Measurements from ENCODE around the gene CHRNA7. TPM values are rescaled to one million over a fixed set of nuclear protein-coding genes. Genes with fewer than 3 reads are reported as not detected.
A peak's percentile ranks its signal among the peaks of the same experiment; 100 is the strongest.

The CHRNA7 gene
- total RNA-seq, 1 experiment from 2014 or later: 7.8 TPM

- H3K4me1 Mint-ChIP-seq: peaks cover 45% of the 10 kb centered on the region
- peaks cover 4% of the 10 kb centered on the region; the same call in 1 of the 2 replicates for H3K9me3 Mint-ChIP-seq
- CTCF ChIA-PET: interaction anchor here (1.4 to 2.1 kb wide), 2 partner anchors 71 to 122 kb away, joined by 8 to 12 read pairs; no protein-coding TSS in a partner anchor
- H3K27me3 Mint-ChIP-seq (ENCODE audit: low read depth): no peaks in the 10 kb centered on the region; the same call in 1 of the 2 replicates
- no peak overlapping the region for H3K4me3 Mint-ChIP-seq
- DNase-seq (ENCODE audit: low spot score): no peak
- peaks cover 8% of the 10 kb centered on the region; the same call in 1 of the 2 replicates for H3K36me3 Mint-ChIP-seq
- POLR2A ChIA-PET: no interaction called here
- ATAC-seq: no peak
- TF ChIP-seq ZNF317 (CRISPR knock-in tag; IDR thresholded peaks at IDR 0.05; ENCODE audit: borderline replicate concordance, low read depth): no peak
- no peak for TF ChIP-seq FOXJ3 (CRISPR knock-in tag; IDR thresholded peaks at IDR 0.05; ENCODE audit: borderline replicate concordance)
- TF ChIP-seq, protein P1, sequence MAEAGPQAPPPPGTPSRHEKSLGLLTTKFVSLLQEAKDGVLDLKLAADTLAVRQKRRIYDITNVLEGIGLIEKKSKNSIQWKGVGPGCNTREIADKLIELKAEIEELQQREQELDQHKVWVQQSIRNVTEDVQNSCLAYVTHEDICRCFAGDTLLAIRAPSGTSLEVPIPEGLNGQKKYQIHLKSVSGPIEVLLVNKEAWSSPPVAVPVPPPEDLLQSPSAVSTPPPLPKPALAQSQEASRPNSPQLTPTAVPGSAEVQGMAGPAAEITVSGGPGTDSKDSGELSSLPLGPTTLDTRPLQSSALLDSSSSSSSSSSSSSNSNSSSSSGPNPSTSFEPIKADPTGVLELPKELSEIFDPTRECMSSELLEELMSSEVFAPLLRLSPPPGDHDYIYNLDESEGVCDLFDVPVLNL (CRISPR knock-in tag; IDR thresholded peaks at IDR 0.05; ENCODE audit: borderline replicate concordance, low read depth): no peak
- TF ChIP-seq ZNF416 (CRISPR knock-in tag; IDR thresholded peaks at IDR 0.05): no peak
- TF ChIP-seq TCF7 (CRISPR knock-in tag; IDR thresholded peaks at IDR 0.05; ENCODE audit: low read depth): no peak
- TF ChIP-seq, protein P2, sequence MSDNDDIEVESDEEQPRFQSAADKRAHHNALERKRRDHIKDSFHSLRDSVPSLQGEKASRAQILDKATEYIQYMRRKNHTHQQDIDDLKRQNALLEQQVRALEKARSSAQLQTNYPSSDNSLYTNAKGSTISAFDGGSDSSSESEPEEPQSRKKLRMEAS (CRISPR knock-in tag; IDR thresholded peaks at IDR 0.05): no peak
- TF ChIP-seq ETV6 (CRISPR knock-in tag; IDR thresholded peaks at IDR 0.05): no peak
- TF ChIP-seq, protein P3, sequence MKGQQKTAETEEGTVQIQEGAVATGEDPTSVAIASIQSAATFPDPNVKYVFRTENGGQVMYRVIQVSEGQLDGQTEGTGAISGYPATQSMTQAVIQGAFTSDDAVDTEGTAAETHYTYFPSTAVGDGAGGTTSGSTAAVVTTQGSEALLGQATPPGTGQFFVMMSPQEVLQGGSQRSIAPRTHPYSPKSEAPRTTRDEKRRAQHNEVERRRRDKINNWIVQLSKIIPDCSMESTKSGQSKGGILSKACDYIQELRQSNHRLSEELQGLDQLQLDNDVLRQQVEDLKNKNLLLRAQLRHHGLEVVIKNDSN (CRISPR knock-in tag; IDR thresholded peaks at IDR 0.05): no peak
- TF ChIP-seq JAZF1 (CRISPR knock-in tag; IDR thresholded peaks at IDR 0.05): no peak
- TF ChIP-seq ZBTB21 (CRISPR knock-in tag; IDR thresholded peaks at IDR 0.05; ENCODE audit: borderline replicate concordance): no peak
- no peak for TF ChIP-seq SOX15 (CRISPR knock-in tag; IDR thresholded peaks at IDR 0.05)
- no peak for TF ChIP-seq CREM (CRISPR knock-in tag; IDR thresholded peaks at IDR 0.05)
- TF ChIP-seq IRF2 (CRISPR knock-in tag; IDR thresholded peaks at IDR 0.05; ENCODE audit: borderline replicate concordance, low read depth): no peak
- no peak for TF ChIP-seq GRHL2 (CRISPR knock-in tag; IDR thresholded peaks at IDR 0.05; ENCODE audit: insufficient replicate concordance, severe bottlenecking)
- TF ChIP-seq ZSCAN18 (CRISPR knock-in tag; IDR thresholded peaks at IDR 0.05): no peak
- TF ChIP-seq GABPB1 (CRISPR knock-in tag; IDR thresholded peaks at IDR 0.05): no peak
- no peak overlapping the region for H3K27ac Mint-ChIP-seq
Measured at GRCh38 chr15:32099956-32100684, 69.8 kb downstream of the CHRNA7 start.

GRCh38 chr15:32104061-32104995 lies 74.0 kb downstream of the CHRNA7 start:
- ATAC-seq: peak; percentile 75
- Mint-ChIP-seq H3K27me3 (ENCODE audit: low read depth) (no peaks in the 10 kb centered on the region), H3K27ac (no peak overlapping the region), H3K36me3 (peaks cover 8% of the 10 kb centered on the region; the same call in 1 of the 2 replicates), H3K9me3 (peaks cover 4% of the 10 kb centered on the region; the same call in 1 of the 2 replicates), H3K4me1 (peaks cover 48% of the 10 kb centered on the region), H3K4me3 (no peak overlapping the region)
- TF ChIP-seq ZNF317 (CRISPR knock-in tag; IDR thresholded peaks at IDR 0.05; ENCODE audit: borderline replicate concordance, low read depth): no peak
- TF ChIP-seq STAT6 (CRISPR knock-in tag; conservative IDR thresholded peaks at IDR 0.05; ENCODE audit: low read depth): no peak
- TF ChIP-seq FOXK1 (CRISPR knock-in tag; IDR thresholded peaks at IDR 0.05): no peak
- TF ChIP-seq IRF2 (CRISPR knock-in tag; IDR thresholded peaks at IDR 0.05; ENCODE audit: borderline replicate concordance, low read depth): no peak
- TF ChIP-seq PRRX2 (CRISPR knock-in tag; IDR thresholded peaks at IDR 0.05): no peak
- TF ChIP-seq, protein P2 (CRISPR knock-in tag; IDR thresholded peaks at IDR 0.05): no peak
- TF ChIP-seq, protein P4, sequence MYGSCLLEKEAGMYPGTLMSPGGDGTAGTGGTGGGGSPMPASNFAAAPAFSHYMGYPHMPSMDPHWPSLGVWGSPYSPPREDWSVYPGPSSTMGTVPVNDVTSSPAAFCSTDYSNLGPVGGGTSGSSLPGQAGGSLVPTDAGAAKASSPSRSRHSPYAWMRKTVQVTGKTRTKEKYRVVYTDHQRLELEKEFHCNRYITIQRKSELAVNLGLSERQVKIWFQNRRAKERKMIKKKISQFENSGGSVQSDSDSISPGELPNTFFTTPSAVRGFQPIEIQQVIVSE (CRISPR knock-in tag; IDR thresholded peaks at IDR 0.05; ENCODE audit: borderline replicate concordance): no peak
- no peak for TF ChIP-seq GTF2I (CRISPR knock-in tag; conservative IDR thresholded peaks at IDR 0.05)
- no peak for TF ChIP-seq KAT7 (CRISPR knock-in tag; IDR thresholded peaks at IDR 0.05; ENCODE audit: borderline replicate concordance)
- DNase-seq (ENCODE audit: low spot score): no peak
- ChIA-PET CTCF (interaction anchor here (1.1 kb wide), 1 partner anchor 127 kb away, joined by 3 read pairs; no protein-coding TSS in a partner anchor), POLR2A (no interaction called here)
